ENCODE data around the gene KLC1.

The KLC1 gene

GRCh38 chr14:103657471-103657870 lies 28.5 kb downstream of the KLC1 start:
- no peak for DNase-seq (ENCODE audit: low read depth in 2 of 2)

- no peak for DNase-seq (ENCODE audit: low read depth in 2 of 2)
Measured at GRCh38 chr14:103659631-103660030, 30.6 kb downstream of the KLC1 start.

GRCh38 chr14:103662029-103662428 lies 33.0 kb downstream of the KLC1 start:
- DNase-seq (ENCODE audit: low read depth in 2 of 2), result no peak

GRCh38 chr14:103662591-103662990 lies 33.6 kb downstream of the KLC1 start:
- DNase-seq (ENCODE audit: low read depth in 2 of 2), result no peak

- no peak for DNase-seq (ENCODE audit: low read depth in 2 of 2)
Measured at GRCh38 chr14:103663506-103663905, 34.5 kb downstream of the KLC1 start.

GRCh38 chr14:103667671-103668070 lies 38.7 kb downstream of the KLC1 start:
- no peak for DNase-seq (ENCODE audit: low read depth in 2 of 2)

- no peak for DNase-seq (ENCODE audit: low read depth in 2 of 2)
Measured at GRCh38 chr14:103668117-103668516, 39.1 kb downstream of the KLC1 start.

- no peak for DNase-seq (ENCODE audit: low read depth in 2 of 2)
Measured at GRCh38 chr14:103669370-103669769, 40.4 kb downstream of the KLC1 start.

- DNase-seq (ENCODE audit: low read depth in 2 of 2), result no peak
Measured at GRCh38 chr14:103671911-103672310, 42.9 kb downstream of the KLC1 start.

- DNase-seq (ENCODE audit: low read depth in 2 of 2), result no peak
Measured at GRCh38 chr14:103675957-103676356, 46.9 kb downstream of the KLC1 start.

- DNase-seq (ENCODE audit: low read depth in 2 of 2), result no peak
Measured at GRCh38 chr14:103676881-103677675, 48.1 kb downstream of the KLC1 start.

GRCh38 chr14:103679351-103679750 lies 50.3 kb downstream of the KLC1 start:
- peak in 1 of 2 donors; percentile 39 for DNase-seq (ENCODE audit: low read depth in 2 of 2)

- DNase-seq (ENCODE audit: low read depth in 2 of 2), result no peak
Measured at GRCh38 chr14:103680491-103681231, 51.6 kb downstream of the KLC1 start.

- no peak for DNase-seq (ENCODE audit: low read depth in 2 of 2)
Measured at GRCh38 chr14:103683139-103683538, 54.1 kb downstream of the KLC1 start.

GRCh38 chr14:103684471-103684870 lies 55.5 kb downstream of the KLC1 start:
- DNase-seq (ENCODE audit: low read depth in 2 of 2), result no peak

GRCh38 chr14:103684871-103685270 lies 55.9 kb downstream of the KLC1 start:
- no peak for DNase-seq (ENCODE audit: low read depth in 2 of 2)

- no peak for DNase-seq (ENCODE audit: low read depth in 2 of 2)
Measured at GRCh38 chr14:103685276-103686211, 56.5 kb downstream of the KLC1 start.

GRCh38 chr14:103686831-103687485 lies 57.9 kb downstream of the KLC1 start:
- DNase-seq (ENCODE audit: low read depth in 2 of 2), result no peak

- DNase-seq (ENCODE audit: low read depth in 2 of 2), result no peak
Measured at GRCh38 chr14:103687712-103688111, 58.7 kb downstream of the KLC1 start.

GRCh38 chr14:103688441-103688840 lies 59.4 kb downstream of the KLC1 start:
- DNase-seq (ENCODE audit: low read depth in 2 of 2), result no peak

All from stimulated activated CD4-positive, alpha-beta T cell treated with anti-CD3 and anti-CD28 coated beads, Interleukin-15, amount 100 ng/mL, for 48 hours (primary cell).